ENCODE data around the gene OR13C8. TPM values are rescaled to one million over a fixed set of nuclear protein-coding genes. Genes with fewer than 3 reads are reported as not detected.
"Not testable (repeated sequence)": the region's sequence is repeated elsewhere in the genome, so short reads cannot be mapped to it uniquely, and the experiment has no call there.

OR13C8 gene
- total and polyA plus RNA-seq, 2 donors (not counting 3 experiments of a cell fraction or from before 2014, with no cell fraction given) = not detected

DNA sequence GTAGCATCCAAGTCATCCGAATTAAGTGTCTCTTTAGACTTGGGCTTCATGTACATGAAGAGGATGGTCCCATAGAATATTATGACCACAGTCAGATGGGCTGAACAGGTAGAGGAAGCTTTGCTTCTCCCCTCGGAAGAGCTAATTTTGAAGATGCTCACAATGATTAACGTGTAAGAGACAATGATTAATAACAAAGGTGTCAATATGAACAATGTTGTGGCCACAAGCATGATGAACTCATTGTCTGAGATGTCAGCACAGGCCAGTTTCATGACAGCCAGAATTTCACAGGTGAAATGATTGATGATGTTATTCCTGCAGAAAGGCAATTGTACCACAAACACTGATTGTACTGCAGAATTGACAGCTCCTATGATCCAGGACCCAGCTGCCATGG lies 35.8 kb downstream of the OR13C8 start:
- Histone ChIP-seq H2AFZ (ENCODE audit: low read depth, low read length) (no peak overlapping the region), H3K27ac (ENCODE audit: insufficient read depth, low read depth, low read length) (no peak overlapping the region), H3K9me1 (replicated peaks; ENCODE audit: control insufficient read depth, extremely low read depth, insufficient read depth, low read length) (no peaks in the 10 kb centered on the region), H4K20me1 (replicated peaks; ENCODE audit: control insufficient read depth, extremely low read depth, insufficient read depth, low read length) (no peaks in the 10 kb centered on the region), H3K79me2 (ENCODE audit: control insufficient read depth, insufficient read depth, low read length) (no peaks in the 10 kb centered on the region), H3K4me2 (ENCODE audit: insufficient read depth, low read length) (no peak overlapping the region), H3K4me3 (replicated peaks in 1 of 3; ENCODE audit: insufficient read depth in 1 of 3, low read depth in 1 of 3, low read length in 3 of 3) (no peak overlapping the region), H3K4me1 (ENCODE audit: control insufficient read depth, extremely low read depth, insufficient read depth, low read length) (no peaks in the 10 kb centered on the region), H3K36me3 (ENCODE audit: control insufficient read depth in 2 of 2, extremely low read depth in 1 of 2, insufficient read depth in 2 of 2, low read length in 2 of 2) (no peaks in the 10 kb centered on the region), H3K9me3 (replicated peaks; ENCODE audit: control insufficient read depth, insufficient read depth, low read length) (no peaks in the 10 kb centered on the region), H3K27me3 (ENCODE audit: control insufficient read depth in 2 of 2, insufficient read depth in 2 of 2, low read length in 2 of 2) (no peaks in the 10 kb centered on the region), H3K9ac (replicated peaks; ENCODE audit: extremely low read depth, insufficient read depth, low read length) (no peak overlapping the region)
- TF ChIP-seq FOS (IDR thresholded peaks at IDR 0.05; ENCODE audit: borderline replicate concordance, insufficient read depth, low read length) (no peak), POLR2A (IDR thresholded peaks at IDR 0.05; ENCODE audit: low read depth, low read length) (no peak), POLR2AphosphoS5 (IDR thresholded peaks at IDR 0.05; ENCODE audit: insufficient read depth, low read depth, low read length) (no peak), JUN (IDR thresholded peaks at IDR 0.05; ENCODE audit: borderline replicate concordance, insufficient read depth, insufficient read length, low read depth) (no peak), EZH2 (IDR thresholded peaks at IDR 0.05; ENCODE audit: borderline replicate concordance, low read depth, low read length, severe bottlenecking) (no peak), GATA2 (IDR thresholded peaks at IDR 0.05; ENCODE audit: insufficient read depth, insufficient read length, low read depth, low read length) (no peak), MYC (IDR thresholded peaks at IDR 0.05; ENCODE audit: low read depth, low read length) (no peak)
- TF ChIP-seq, protein P1, sequence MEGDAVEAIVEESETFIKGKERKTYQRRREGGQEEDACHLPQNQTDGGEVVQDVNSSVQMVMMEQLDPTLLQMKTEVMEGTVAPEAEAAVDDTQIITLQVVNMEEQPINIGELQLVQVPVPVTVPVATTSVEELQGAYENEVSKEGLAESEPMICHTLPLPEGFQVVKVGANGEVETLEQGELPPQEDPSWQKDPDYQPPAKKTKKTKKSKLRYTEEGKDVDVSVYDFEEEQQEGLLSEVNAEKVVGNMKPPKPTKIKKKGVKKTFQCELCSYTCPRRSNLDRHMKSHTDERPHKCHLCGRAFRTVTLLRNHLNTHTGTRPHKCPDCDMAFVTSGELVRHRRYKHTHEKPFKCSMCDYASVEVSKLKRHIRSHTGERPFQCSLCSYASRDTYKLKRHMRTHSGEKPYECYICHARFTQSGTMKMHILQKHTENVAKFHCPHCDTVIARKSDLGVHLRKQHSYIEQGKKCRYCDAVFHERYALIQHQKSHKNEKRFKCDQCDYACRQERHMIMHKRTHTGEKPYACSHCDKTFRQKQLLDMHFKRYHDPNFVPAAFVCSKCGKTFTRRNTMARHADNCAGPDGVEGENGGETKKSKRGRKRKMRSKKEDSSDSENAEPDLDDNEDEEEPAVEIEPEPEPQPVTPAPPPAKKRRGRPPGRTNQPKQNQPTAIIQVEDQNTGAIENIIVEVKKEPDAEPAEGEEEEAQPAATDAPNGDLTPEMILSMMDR (IDR thresholded peaks at IDR 0.05; ENCODE audit: extremely low read depth in 1 of 2, insufficient read depth in 1 of 2, low read depth in 1 of 2, low read length in 2 of 2) = no peak
- TF ChIP-seq, protein P2, sequence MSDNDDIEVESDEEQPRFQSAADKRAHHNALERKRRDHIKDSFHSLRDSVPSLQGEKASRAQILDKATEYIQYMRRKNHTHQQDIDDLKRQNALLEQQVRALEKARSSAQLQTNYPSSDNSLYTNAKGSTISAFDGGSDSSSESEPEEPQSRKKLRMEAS (IDR thresholded peaks at IDR 0.05; ENCODE audit: insufficient read depth, insufficient read length) = no peak
- dilution Hi-C loops (cut with MboI; ENCODE audit: extremely low pct_ligation_motif_present, low sequenced_read_pairs) (no loop called here), intact Hi-C loops (cut with micrococcal nuclease) (no loop called here)
- ChIA-PET POLR2A (no interaction called here), CTCF (no interaction called here)
- FAIRE-seq (no peak), DNase-seq (ENCODE audit: low read depth, low spot score) (no peak)
- BruUV-seq (replicated peaks) = no TSS peak

DNA sequence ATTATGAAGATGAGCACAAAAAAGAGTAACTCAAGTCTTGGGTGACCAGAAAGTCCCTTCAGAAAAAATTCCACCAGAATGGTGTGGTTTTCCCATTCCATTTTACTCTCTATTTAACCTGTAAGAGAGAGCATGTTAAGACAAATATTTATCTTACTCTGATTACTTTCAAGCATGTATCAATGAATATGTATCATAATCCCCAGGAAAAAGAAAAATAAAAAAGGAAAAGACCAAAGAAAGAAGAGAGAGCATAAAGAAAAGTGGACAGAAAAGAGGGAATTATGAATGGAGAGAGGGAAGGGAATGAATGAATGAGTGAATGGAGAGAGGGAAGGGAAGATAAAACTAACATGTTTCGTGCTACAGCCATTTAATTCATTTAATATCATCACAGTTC lies 36.6 kb downstream of the OR13C8 start, which contains the start of gene OR13C2:
Gene OR13C2 (minus strand): TSS at position 101 of the 400 bp plus-strand sequence. CDS start 0 bp downstream, at position 101.
- DNase-seq (ENCODE audit: low read depth, low spot score); intact Hi-C loops (cut with micrococcal nuclease); FAIRE-seq: not testable (repeated sequence)

More for the DNA sequence above, 36.6 kb downstream of the OR13C8 start, which contains the start of gene OR13C2:
- H4K20me1 ChIP-seq (replicated peaks; ENCODE audit: control insufficient read depth, extremely low read depth, insufficient read depth, low read length); H3K9me1 ChIP-seq (replicated peaks; ENCODE audit: control insufficient read depth, extremely low read depth, insufficient read depth, low read length); H3K27me3 ChIP-seq (ENCODE audit: control insufficient read depth in 2 of 2, insufficient read depth in 2 of 2, low read length in 2 of 2); H3K4me3 ChIP-seq (replicated peaks in 1 of 3; ENCODE audit: insufficient read depth in 1 of 3, low read depth in 1 of 3, low read length in 3 of 3); H3K4me2 ChIP-seq (ENCODE audit: insufficient read depth, low read length); CTCF ChIA-PET; H2AFZ ChIP-seq (ENCODE audit: low read depth, low read length); BruUV-seq (replicated peaks); H3K4me1 ChIP-seq (ENCODE audit: control insufficient read depth, extremely low read depth, insufficient read depth, low read length); H3K27ac ChIP-seq (ENCODE audit: insufficient read depth, low read depth, low read length); H3K9ac ChIP-seq (replicated peaks; ENCODE audit: extremely low read depth, insufficient read depth, low read length); POLR2A ChIA-PET; H3K79me2 ChIP-seq (ENCODE audit: control insufficient read depth, insufficient read depth, low read length); dilution Hi-C loops (cut with MboI; ENCODE audit: extremely low pct_ligation_motif_present, low sequenced_read_pairs); H3K36me3 ChIP-seq (ENCODE audit: control insufficient read depth in 2 of 2, extremely low read depth in 1 of 2, insufficient read depth in 2 of 2, low read length in 2 of 2); H3K9me3 ChIP-seq (replicated peaks; ENCODE audit: control insufficient read depth, insufficient read depth, low read length): not testable (repeated sequence)

Measured in endothelial cell of umbilical vein (primary cell).